ENCODE results near the gene COG4.

GRCh38 chr16:70511833-70512232 is 11.5 kb downstream of the COG4 start:
- TF ChIP-seq EZH2 (IDR thresholded peaks at IDR 0.05; ENCODE audit: insufficient read depth, poor library complexity, severe bottlenecking) (no peak), EZH2phosphoT487 (IDR thresholded peaks at IDR 0.05; ENCODE audit: insufficient read depth, low read depth) (no peak)

All from GM23248 (cell line).